ENCODE measurements around the gene CORT.

- TF ChIP-seq NFIC (IDR thresholded peaks at IDR 0.05; ENCODE audit: low read depth, low read length) = no peak
- no peak for TF ChIP-seq EP300 (IDR thresholded peaks at IDR 0.05; ENCODE audit: borderline replicate concordance in 1 of 2, control insufficient read depth in 1 of 2, low read depth in 2 of 2, low read length in 2 of 2)
- no peak for TF ChIP-seq ESRRA (IDR thresholded peaks at IDR 0.05; ENCODE audit: low read length)
- no peak for TF ChIP-seq CBX5 (IDR thresholded peaks at IDR 0.05; ENCODE audit: low read depth)
- TF ChIP-seq SMC3 (IDR thresholded peaks at IDR 0.05; ENCODE audit: borderline replicate concordance, low read length) = no peak
- no peak for TF ChIP-seq CTCF (IDR thresholded peaks at IDR 0.05 in 2 of 3, conservative IDR thresholded peaks at IDR 0.05 in 1 of 3; ENCODE audit: control insufficient read depth in 2 of 3, extremely low read depth in 1 of 3, insufficient read depth in 1 of 3, low read depth in 3 of 3, low read length in 3 of 3)
- TF ChIP-seq MYC (IDR thresholded peaks at IDR 0.05; ENCODE audit: insufficient read depth, insufficient read length, insufficient replicate concordance, low read length, severe bottlenecking) = no peak
- TF ChIP-seq CREM (IDR thresholded peaks at IDR 0.05; ENCODE audit: low read depth) = no peak
- TF ChIP-seq POLR2A (IDR thresholded peaks at IDR 0.05; ENCODE audit: low read depth, low read length) = no peak
- no peak for TF ChIP-seq MTA3 (IDR thresholded peaks at IDR 0.05; ENCODE audit: borderline replicate concordance, low read length)
- TF ChIP-seq FOXM1 (IDR thresholded peaks at IDR 0.05; ENCODE audit: low read depth, low read length) = no peak
- no peak for TF ChIP-seq FOS (IDR thresholded peaks at IDR 0.05; ENCODE audit: borderline replicate concordance, extremely low read depth, insufficient read length)
- TF ChIP-seq E4F1 (IDR thresholded peaks at IDR 0.05; ENCODE audit: borderline replicate concordance, partially characterized antibody) = no peak
Observed at GRCh38 chr1:10456048-10456447, 6.2 kb downstream of the CORT start.
